ENCODE results near the gene SLC30A2.
"Not testable (repeated sequence)": the region's sequence is repeated elsewhere in the genome, so short reads cannot be mapped to it uniquely, and the experiment has no call there.

Gene SLC30A2, protein sequence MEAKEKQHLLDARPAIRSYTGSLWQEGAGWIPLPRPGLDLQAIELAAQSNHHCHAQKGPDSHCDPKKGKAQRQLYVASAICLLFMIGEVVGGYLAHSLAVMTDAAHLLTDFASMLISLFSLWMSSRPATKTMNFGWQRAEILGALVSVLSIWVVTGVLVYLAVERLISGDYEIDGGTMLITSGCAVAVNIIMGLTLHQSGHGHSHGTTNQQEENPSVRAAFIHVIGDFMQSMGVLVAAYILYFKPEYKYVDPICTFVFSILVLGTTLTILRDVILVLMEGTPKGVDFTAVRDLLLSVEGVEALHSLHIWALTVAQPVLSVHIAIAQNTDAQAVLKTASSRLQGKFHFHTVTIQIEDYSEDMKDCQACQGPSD
- total RNA-seq, result 0 reads per million in 4 experiments

DNA sequence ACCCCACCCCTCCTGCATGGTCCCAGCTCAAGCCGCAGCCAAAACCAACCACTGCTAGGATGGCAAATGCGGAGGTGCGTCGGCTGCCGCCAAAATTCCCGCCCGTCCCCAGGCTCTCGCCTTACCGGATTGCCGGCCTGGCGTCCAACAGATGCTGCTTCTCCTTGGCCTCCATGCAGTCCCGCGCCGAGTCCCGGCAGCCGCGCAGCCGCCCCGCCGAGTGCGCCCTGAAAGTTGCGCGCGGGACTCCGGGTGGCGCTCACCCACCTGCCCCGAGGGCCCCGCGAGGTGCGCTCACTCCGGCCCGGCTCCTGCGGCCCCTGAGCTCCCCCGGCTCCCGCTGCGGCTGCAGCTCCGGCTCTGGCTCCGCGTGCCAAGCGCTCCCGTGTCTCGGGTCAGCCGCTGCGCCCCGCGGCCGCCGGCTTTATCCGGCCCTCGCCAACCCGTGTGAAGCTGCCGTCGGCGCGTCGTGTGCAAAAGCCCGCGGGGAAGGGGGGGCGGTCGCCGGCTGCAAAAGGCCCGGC is at the start of gene SLC30A2:
Gene SLC30A2, minus strand, starts transcription at position 397 of the 524 bp plus-strand sequence. Its CDS starts 222 bp downstream, at position 175.
- no peak for DNase-seq

- no peak for DNase-seq
Observed at GRCh38 chr1:26094677-26095383, 48.9 kb upstream of the SLC30A2 start.

DNA sequence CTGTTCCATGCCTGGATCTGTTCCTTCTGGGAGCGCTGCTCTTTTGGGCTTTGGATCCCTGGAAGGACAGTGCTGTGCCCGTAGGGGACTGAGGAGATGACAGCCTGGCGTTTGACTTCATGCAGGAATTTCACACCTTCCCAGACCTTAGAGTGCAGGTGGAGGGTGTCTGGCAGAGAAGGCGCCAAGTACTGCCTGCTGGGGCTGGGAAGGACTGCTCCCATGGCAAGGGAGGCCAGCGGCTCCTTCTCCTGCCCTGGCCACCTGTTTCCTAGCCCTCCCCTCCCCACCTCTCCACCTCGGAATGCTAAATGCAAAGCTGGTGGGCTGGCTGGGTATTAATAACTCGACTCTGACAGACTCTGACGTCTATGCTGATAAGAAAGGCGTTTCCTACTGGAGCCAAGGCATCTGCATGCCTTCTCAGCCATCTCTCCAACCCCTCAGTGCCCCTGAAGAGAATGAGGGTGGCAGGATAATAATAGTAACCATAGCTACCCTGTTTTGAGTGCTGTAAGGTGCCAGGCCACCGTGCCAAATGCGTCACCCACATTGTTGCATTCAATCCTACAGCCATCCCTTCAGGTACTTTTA is 48.3 kb upstream of the SLC30A2 start:
- DNase-seq, result no peak

DNA sequence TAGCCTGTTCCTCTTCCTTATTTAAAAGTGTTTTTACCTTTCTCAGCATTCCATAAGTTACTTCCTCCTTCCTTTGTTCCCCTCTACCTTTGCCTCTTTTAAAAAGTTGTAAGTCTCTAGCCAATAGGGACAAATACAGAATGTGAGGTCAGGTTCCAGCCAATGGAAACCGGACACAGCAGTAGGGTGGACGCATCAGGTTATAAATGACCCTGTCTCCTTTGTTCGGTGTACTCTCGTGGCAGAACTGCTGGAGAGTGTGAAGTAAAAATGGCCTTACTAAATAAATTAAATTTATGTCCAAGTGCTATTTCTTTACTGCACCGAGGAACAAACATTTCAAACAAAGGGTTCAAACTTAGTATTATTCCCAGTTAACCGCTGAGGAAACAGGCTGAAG is 47.7 kb upstream of the SLC30A2 start:
- DNase-seq, result not testable (repeated sequence)

- no peak for DNase-seq
Observed at GRCh38 chr1:26092422-26092821, 46.5 kb upstream of the SLC30A2 start.

- DNase-seq, result no peak
Observed at GRCh38 chr1:26090893-26091292, 45.0 kb upstream of the SLC30A2 start.

DNA sequence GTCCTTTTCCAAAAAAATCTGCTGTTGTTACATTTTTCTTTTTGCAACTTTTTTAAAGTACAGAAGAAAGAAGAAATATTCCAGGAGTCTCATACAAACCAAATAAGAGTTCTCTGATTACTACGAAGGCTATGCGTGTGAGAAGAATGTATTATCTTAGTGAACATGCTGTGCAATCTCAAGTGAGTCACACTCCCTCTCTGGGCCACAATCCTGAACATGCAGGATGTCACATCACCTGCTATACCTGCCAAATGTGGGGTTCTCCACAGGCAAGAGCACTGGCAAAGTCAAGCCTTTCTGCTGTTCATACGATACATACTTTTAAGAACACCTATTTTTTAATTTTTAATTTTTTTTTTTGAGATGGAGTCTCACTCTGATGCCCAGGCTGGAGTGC is 43.2 kb upstream of the SLC30A2 start:
- DNase-seq, result no peak

- DNase-seq, result no peak
Observed at GRCh38 chr1:26084844-26085243, 38.9 kb upstream of the SLC30A2 start.

- DNase-seq, result no peak
Observed at GRCh38 chr1:26084091-26084561, 38.2 kb upstream of the SLC30A2 start.

GRCh38 chr1:26083208-26083607 is 37.3 kb upstream of the SLC30A2 start:
- DNase-seq, result no peak

- DNase-seq, result no peak
Observed at GRCh38 chr1:26082020-26082350, 36.1 kb upstream of the SLC30A2 start.

- DNase-seq, result no peak
Observed at GRCh38 chr1:26081267-26082019, 35.5 kb upstream of the SLC30A2 start.

- no peak for DNase-seq
Observed at GRCh38 chr1:26079960-26080814, 34.3 kb upstream of the SLC30A2 start.

- no peak for DNase-seq
Observed at GRCh38 chr1:26079178-26079563, 33.3 kb upstream of the SLC30A2 start.

GRCh38 chr1:26078286-26079177 is 32.6 kb upstream of the SLC30A2 start:
- DNase-seq, result no peak

GRCh38 chr1:26077524-26077923 is 31.6 kb upstream of the SLC30A2 start:
- DNase-seq, result no peak

GRCh38 chr1:26075421-26076144 is 29.7 kb upstream of the SLC30A2 start:
- no peak for DNase-seq

- no peak for DNase-seq
Observed at GRCh38 chr1:26072305-26072704, 26.4 kb upstream of the SLC30A2 start.

- DNase-seq, result no peak
Observed at GRCh38 chr1:26070963-26071342, 25.0 kb upstream of the SLC30A2 start.

All from effector CD8-positive, alpha-beta T cell (primary cell).